Cortex of kidney (tissue), 1 donor: ENCODE data around the gene LPAR1.
"Not testable (repeated sequence)": the region's sequence is repeated elsewhere in the genome, so short reads cannot be mapped to it uniquely, and the experiment has no call there.

Experiments used
- DNase-seq: peaks from one replicate; lab custom pipeline; 2025; lab: John Stamatoyannopoulos, UW

Gene LPAR1

GRCh38 chr9:111038331-111039230 lies at the start of gene LPAR1:
TSS of gene LPAR1 (minus strand) at chr9:111038470. CDS start at chr9:110972117, 66,353 bp downstream.
- no peak for DNase-seq

GRCh38 chr9:111078391-111079038 lies 40.2 kb upstream of the LPAR1 start:
- no peak for DNase-seq

- no peak for DNase-seq
Measured at GRCh38 chr9:111076519-111076918, 38.2 kb upstream of the LPAR1 start.

- no peak for DNase-seq
Measured at GRCh38 chr9:111076042-111076441, 37.8 kb upstream of the LPAR1 start.

- DNase-seq, result no peak
Measured at GRCh38 chr9:111074395-111074794, 36.1 kb upstream of the LPAR1 start.

GRCh38 chr9:111069183-111069582 lies 30.9 kb upstream of the LPAR1 start:
- DNase-seq, result no peak

GRCh38 chr9:111068771-111069170 lies 30.5 kb upstream of the LPAR1 start:
- DNase-seq, result no peak

- DNase-seq, result no peak
Measured at GRCh38 chr9:111068383-111068730, 30.1 kb upstream of the LPAR1 start.

GRCh38 chr9:111066468-111066867 lies 28.2 kb upstream of the LPAR1 start:
- DNase-seq, result no peak

GRCh38 chr9:111065414-111065813 lies 27.1 kb upstream of the LPAR1 start:
- DNase-seq, result no peak

- DNase-seq, result no peak
Measured at GRCh38 chr9:111064160-111064837, 26.0 kb upstream of the LPAR1 start.

- no peak for DNase-seq
Measured at GRCh38 chr9:111063332-111063731, 25.1 kb upstream of the LPAR1 start.

GRCh38 chr9:111058166-111058565 lies 19.9 kb upstream of the LPAR1 start:
- DNase-seq, result no peak

- DNase-seq, result no peak
Measured at GRCh38 chr9:111056538-111056937, 18.3 kb upstream of the LPAR1 start.

GRCh38 chr9:111052791-111053190 lies 14.5 kb upstream of the LPAR1 start:
- DNase-seq, result no peak

- DNase-seq, result no peak
Measured at GRCh38 chr9:111051400-111051799, 13.1 kb upstream of the LPAR1 start.

- no peak for DNase-seq
Measured at GRCh38 chr9:111050819-111051218, 12.5 kb upstream of the LPAR1 start.

- DNase-seq, result not testable (repeated sequence)
Measured at GRCh38 chr9:111047287-111047686, 9.0 kb upstream of the LPAR1 start.

- DNase-seq, result no peak
Measured at GRCh38 chr9:111041902-111042301, 3.6 kb upstream of the LPAR1 start.

GRCh38 chr9:111040494-111040893 lies 2.2 kb upstream of the LPAR1 start:
- no peak for DNase-seq

- DNase-seq, result no peak
Measured at GRCh38 chr9:111039231-111039906, 1.1 kb upstream of the LPAR1 start.

GRCh38 chr9:111037708-111038330 lies 451 bp downstream of the LPAR1 start:
- DNase-seq, result no peak
